GM23248 (cell line): ENCODE measurements around the gene GRIA1.

ENCODE experiments used
- EZH2 ChIP-seq: fragments of 200-600 bp; sonication (generic); IDR thresholded peaks from 2 replicates; pipeline ENCODE4 v1.6.1; 2018; ENCODE audit warnings: antibody characterized with exemption, mild to moderate bottlenecking; ENCODE audit not compliant: insufficient read depth, poor library complexity, severe bottlenecking
- EZH2phosphoT487 ChIP-seq: fragments of 200-600 bp; sonication (generic); IDR thresholded peaks from 2 replicates; pipeline ENCODE4 v1.6.1; 2018; ENCODE audit warnings: antibody characterized with exemption, moderate library complexity, mild to moderate bottlenecking, low read depth; ENCODE audit not compliant: insufficient read depth

DNA sequence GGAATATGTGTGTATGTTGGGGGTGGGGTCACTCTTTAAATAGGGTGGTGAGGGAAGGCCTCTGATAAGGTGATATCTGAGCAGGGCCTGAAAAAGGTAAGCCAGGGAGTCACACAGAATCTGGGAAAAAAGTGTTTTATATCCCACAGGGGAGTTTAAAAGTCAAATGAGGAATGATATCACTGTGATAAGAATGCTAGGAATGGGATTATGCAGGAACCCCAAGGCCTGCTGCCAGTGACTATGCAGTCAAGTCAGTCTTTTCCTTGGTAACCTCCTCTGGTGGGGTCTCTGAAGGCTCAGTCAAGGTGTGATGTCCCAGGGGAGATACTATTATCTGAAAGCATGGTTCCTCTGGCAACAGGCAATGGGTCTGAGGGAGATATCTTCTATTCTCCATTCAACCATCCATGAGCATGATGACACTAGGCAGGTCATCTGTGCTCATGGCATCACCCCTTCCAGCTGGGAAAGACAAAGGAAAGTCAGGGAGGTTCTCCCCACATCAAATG is 53.5 kb downstream of the GRIA1 start:
- TF ChIP-seq EZH2: no peak
- TF ChIP-seq EZH2phosphoT487: no peak
